KMS-11 (cell line): ENCODE measurements around the gene TTLL11.

ENCODE experiments used
- H2AFZ ChIP-seq: fragments of 200-600 bp; sonication (generic); 2 replicates; pipeline ENCODE4 v1.6.1; 2016; ENCODE audit warnings: antibody characterized with exemption, mixed run types, low read depth
- H3K27ac ChIP-seq: fragments of 200-600 bp; sonication (generic); 2 replicates; pipeline ENCODE4 v1.6.1; 2016; ENCODE audit warnings: mild to moderate bottlenecking, mixed run types
- H3K27me3 ChIP-seq: fragments of 200-600 bp; sonication (generic); 2 replicates; pipeline ENCODE4 v1.6.1; 2017; ENCODE audit warnings: mild to moderate bottlenecking, low read depth, mixed run types, moderate library complexity; ENCODE audit not compliant: insufficient read depth
- H3K36me3 ChIP-seq: fragments of 200-600 bp; sonication (generic); 2 replicates; pipeline ENCODE4 v1.6.1; 2017; ENCODE audit warnings: mild to moderate bottlenecking, mixed run types; ENCODE audit not compliant: insufficient read depth
- H3K4me1 ChIP-seq: fragments of 200-600 bp; sonication (generic); 2 replicates; pipeline ENCODE4 v1.6.1; 2016; ENCODE audit warnings: mild to moderate bottlenecking, low read depth, mixed run types; ENCODE audit not compliant: poor library complexity, severe bottlenecking
- H3K4me2 ChIP-seq: fragments of 200-600 bp; sonication (generic); 2 replicates; pipeline ENCODE4 v1.7.0; 2016; ENCODE audit warnings: mild to moderate bottlenecking, mixed run types
- H3K4me3 ChIP-seq: fragments of 200-600 bp; sonication (generic); IDR thresholded peaks from 2 replicates; pipeline ENCODE4 v1.6.1; 2017; ENCODE audit warnings: low read depth, low read length, mixed read lengths; ENCODE audit not compliant: insufficient read depth
- H3K79me2 ChIP-seq: fragments of 200-600 bp; sonication (generic); 2 replicates; pipeline ENCODE4 v1.6.1; 2016; ENCODE audit warnings: low read depth, mixed run types; ENCODE audit not compliant: insufficient read depth
- H3K9ac ChIP-seq: fragments of 200-600 bp; sonication (generic); 2 replicates; pipeline ENCODE4 v1.6.1; 2016; ENCODE audit warnings: mild to moderate bottlenecking, mixed run types
- H4K20me1 ChIP-seq: fragments of 200-600 bp; sonication (generic); 2 replicates; pipeline ENCODE4 v1.6.1; 2016; ENCODE audit warnings: mild to moderate bottlenecking, mixed run types; ENCODE audit not compliant: insufficient read depth
- TF ChIP-seq, protein P1 (sequence below): fragments of 200-600 bp; sonication (generic); conservative IDR thresholded peaks from 2 replicates; pipeline ENCODE4 v1.6.1; 2017; ENCODE audit warnings: low read depth, mild to moderate bottlenecking, antibody characterized with exemption, low read length, moderate library complexity, mixed read lengths

TTLL11 gene

DNA sequence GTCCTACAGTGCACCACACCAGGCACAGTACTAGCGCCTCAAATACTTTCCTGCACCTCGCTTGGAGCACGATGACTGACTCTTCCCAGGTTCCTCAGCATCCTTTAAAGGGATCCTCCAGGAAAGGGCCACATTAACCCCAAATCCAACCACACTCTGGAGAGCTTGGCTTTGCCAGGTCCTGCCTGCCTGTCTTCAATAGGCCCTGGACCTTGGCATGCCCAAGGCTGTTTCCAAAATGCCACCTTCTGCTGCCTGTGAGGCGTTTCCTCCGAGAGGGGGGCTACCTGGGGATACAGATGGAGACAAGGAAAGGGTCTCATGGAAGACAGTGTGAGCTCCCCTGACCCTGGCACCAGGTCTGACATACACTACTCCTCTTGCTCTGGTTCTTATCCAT is 271.8 kb downstream of the TTLL11 start:
- Histone ChIP-seq H3K4me3 (no peak overlapping the region), H3K4me1 (no peaks in the 10 kb centered on the region), H3K27me3 (no peaks in the 10 kb centered on the region), H3K79me2 (no peaks in the 10 kb centered on the region), H3K36me3 (no peaks in the 10 kb centered on the region), H3K27ac (no peak overlapping the region), H3K9ac (no peak overlapping the region), H2AFZ (no peak overlapping the region), H3K4me2 (no peak overlapping the region), H4K20me1 (no peaks in the 10 kb centered on the region)
- TF ChIP-seq, protein P1, sequence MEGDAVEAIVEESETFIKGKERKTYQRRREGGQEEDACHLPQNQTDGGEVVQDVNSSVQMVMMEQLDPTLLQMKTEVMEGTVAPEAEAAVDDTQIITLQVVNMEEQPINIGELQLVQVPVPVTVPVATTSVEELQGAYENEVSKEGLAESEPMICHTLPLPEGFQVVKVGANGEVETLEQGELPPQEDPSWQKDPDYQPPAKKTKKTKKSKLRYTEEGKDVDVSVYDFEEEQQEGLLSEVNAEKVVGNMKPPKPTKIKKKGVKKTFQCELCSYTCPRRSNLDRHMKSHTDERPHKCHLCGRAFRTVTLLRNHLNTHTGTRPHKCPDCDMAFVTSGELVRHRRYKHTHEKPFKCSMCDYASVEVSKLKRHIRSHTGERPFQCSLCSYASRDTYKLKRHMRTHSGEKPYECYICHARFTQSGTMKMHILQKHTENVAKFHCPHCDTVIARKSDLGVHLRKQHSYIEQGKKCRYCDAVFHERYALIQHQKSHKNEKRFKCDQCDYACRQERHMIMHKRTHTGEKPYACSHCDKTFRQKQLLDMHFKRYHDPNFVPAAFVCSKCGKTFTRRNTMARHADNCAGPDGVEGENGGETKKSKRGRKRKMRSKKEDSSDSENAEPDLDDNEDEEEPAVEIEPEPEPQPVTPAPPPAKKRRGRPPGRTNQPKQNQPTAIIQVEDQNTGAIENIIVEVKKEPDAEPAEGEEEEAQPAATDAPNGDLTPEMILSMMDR, result no peak

DNA sequence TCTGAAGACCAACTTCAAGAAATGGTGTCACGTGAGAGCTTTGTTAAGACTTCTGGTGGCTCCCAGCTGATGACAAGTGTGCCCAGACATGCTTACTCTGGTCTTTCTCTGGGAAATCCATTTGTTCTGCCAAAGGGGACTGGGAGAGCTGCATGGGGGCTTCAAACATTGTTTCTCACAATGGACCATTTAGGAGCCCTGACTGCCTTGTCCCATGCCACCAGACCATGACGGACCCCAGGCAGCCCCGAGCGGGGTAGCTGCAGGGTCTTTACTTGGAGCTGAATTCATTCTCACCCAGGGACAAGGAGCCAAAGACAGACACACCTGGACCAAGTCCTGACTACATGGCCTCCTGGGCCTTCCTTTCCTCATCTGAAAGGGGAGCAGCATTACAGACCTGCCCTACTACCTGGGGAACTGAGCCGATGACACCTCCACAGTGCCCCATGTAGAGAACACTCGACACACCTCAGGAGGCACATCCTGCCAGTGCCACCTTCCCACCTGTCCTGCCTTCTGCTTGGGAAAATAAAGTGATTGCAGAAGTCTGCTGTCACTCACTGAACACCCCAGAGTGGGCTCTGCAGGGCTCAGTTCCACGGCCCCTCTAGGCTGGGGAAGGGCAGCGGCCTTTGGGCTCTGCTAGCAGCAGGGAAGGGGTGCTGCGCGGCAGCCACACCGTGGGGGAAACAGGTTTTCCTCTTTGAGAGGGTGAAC is 272.7 kb downstream of the TTLL11 start:
- H2AFZ ChIP-seq, result no peak overlapping the region
- no peaks in the 10 kb centered on the region for H3K27me3 ChIP-seq
- no peak overlapping the region for H3K27ac ChIP-seq
- no peak overlapping the region for H3K9ac ChIP-seq
- H3K79me2 ChIP-seq, result no peaks in the 10 kb centered on the region
- H3K4me2 ChIP-seq, result no peak overlapping the region
- no peaks in the 10 kb centered on the region for H4K20me1 ChIP-seq
- TF ChIP-seq, protein P1, result no peak
- H3K36me3 ChIP-seq, result no peaks in the 10 kb centered on the region
- H3K4me3 ChIP-seq, result no peak overlapping the region
- H3K4me1 ChIP-seq, result no peaks in the 10 kb centered on the region

DNA sequence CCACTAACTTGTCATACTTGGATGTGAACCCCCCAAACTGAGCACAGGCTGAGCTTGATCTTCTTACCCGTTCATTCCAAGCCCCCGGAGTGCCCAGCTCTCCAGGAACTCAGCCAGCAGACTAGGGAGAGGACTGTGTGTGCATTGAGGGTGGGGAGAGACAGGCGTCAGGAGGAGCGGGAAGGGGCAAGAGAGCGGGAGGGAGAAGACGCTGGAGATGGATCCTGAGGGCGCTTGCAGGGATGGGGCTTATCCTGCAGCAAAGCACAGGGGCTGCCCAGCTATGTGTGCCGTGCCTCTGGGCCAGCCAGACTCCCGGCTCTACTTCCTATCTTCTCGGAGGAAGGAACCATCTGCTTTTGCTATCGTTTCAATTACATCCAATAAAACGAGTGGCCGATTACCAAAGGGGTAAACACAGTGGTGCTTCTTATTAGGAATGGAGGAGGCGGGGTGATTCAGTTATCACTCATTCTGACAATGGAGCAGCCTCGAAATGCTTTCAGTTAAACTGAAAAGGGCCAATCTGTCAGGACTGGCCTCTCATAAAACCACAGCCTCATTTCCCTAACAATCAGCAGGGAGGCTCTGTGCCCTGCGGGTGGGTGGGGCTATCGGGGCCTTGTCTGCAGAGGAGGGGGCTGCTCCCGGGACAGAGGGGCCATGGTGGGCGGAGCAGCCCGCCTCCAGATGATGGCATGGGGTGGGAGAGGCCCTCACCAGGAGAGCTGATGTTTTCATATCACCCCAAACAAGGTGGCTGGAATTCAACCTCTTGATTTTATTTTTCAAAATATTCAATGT is 273.5 kb downstream of the TTLL11 start:
- no peak overlapping the region for H3K4me2 ChIP-seq
- H3K27ac ChIP-seq, result no peak overlapping the region

DNA sequence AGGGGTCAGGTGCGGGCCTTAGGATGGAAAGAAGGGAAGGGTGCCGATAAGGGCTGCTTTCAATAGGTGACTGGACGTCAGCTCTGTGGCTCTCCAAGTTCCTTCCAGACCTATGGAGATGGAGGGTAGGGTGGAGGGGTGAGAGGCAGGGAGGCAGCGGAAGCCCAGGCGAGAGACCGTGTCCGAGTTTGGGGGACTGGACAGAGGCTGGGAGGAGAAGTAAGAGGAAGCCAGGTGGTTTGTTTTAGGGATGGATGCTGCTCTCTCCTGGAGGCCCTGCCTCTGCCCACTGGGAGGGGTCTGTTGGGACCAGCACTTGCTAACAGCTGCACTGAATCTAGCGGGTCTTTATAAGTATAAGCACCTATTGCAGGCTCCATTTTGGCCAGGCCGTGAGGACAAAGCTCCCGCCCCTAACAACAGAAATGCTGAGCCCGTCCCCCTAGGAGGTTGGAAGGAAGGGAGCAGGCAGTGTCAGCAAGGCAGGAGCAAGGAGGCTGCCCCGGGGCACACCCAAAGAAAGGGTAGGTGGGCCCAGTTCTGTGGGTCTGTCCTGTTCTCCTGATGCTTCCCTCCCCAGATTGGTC is 274.2 kb downstream of the TTLL11 start:
- Histone ChIP-seq H3K27ac (no peak overlapping the region), H2AFZ (no peak overlapping the region), H3K4me2 (no peak overlapping the region), H3K36me3 (no peaks in the 10 kb centered on the region), H3K79me2 (no peaks in the 10 kb centered on the region), H3K9ac (no peak overlapping the region), H4K20me1 (no peaks in the 10 kb centered on the region), H3K27me3 (no peaks in the 10 kb centered on the region), H3K4me1 (no peaks in the 10 kb centered on the region), H3K4me3 (no peak overlapping the region)
- TF ChIP-seq, protein P1, result no peak

More for the DNA sequence above, 273.5 kb downstream of the TTLL11 start:
- no peaks in the 10 kb centered on the region for H3K36me3 ChIP-seq
- no peaks in the 10 kb centered on the region for H3K79me2 ChIP-seq
- no peaks in the 10 kb centered on the region for H3K27me3 ChIP-seq
- no peak overlapping the region for H2AFZ ChIP-seq
- no peaks in the 10 kb centered on the region for H4K20me1 ChIP-seq
- TF ChIP-seq, protein P1, result no peak
- no peak overlapping the region for H3K4me3 ChIP-seq
- H3K4me1 ChIP-seq, result no peaks in the 10 kb centered on the region
- H3K9ac ChIP-seq, result no peak overlapping the region
